LoVo (cell line): ENCODE data around the gene ZFC3H1.
"Not testable (repeated sequence)": the region's sequence is repeated elsewhere in the genome, so short reads cannot be mapped to it uniquely, and the experiment has no call there.

ENCODE experiments used
- DNase-seq: peaks from one replicate; pipeline ENCODE4 v3.0.0-alpha.2; 2016; ENCODE audit warnings: low spot score

Gene ZFC3H1

GRCh38 chr12:71663561-71664410 lies at the start of gene ZFC3H1, which contains the start of gene THAP2:
Gene ZFC3H1 (minus strand): TSS chr12:71663848. CDS start chr12:71663610, 238 bp downstream.
Gene THAP2 (plus strand): TSS chr12:71664301. CDS start chr12:71664510, 209 bp downstream.
- peak; percentile 100 for DNase-seq

- DNase-seq = peak; percentile 92
These were observed 46.9 kb upstream of the ZFC3H1 start for GRCh38 chr12:71710276-71711125.

- no peak for DNase-seq
These were observed 45.0 kb upstream of the ZFC3H1 start for GRCh38 chr12:71708658-71709057.

- no peak for DNase-seq
These were observed 41.3 kb upstream of the ZFC3H1 start for GRCh38 chr12:71704920-71705319.

- DNase-seq = no peak
These were observed 39.6 kb upstream of the ZFC3H1 start for GRCh38 chr12:71703206-71703605.

- DNase-seq = no peak
These were observed 38.9 kb upstream of the ZFC3H1 start for GRCh38 chr12:71702590-71702989.

- not testable (repeated sequence) for DNase-seq
These were observed 38.5 kb upstream of the ZFC3H1 start for GRCh38 chr12:71702181-71702580.

GRCh38 chr12:71695782-71696181 lies 32.1 kb upstream of the ZFC3H1 start:
- DNase-seq = no peak

- peak; percentile 38 for DNase-seq
These were observed 30.6 kb upstream of the ZFC3H1 start for GRCh38 chr12:71694099-71694820.

GRCh38 chr12:71693651-71694050 lies 30.0 kb upstream of the ZFC3H1 start:
- DNase-seq = not testable (repeated sequence)

- no peak for DNase-seq
These were observed 29.5 kb upstream of the ZFC3H1 start for GRCh38 chr12:71693126-71693525.

- no peak for DNase-seq
These were observed 28.0 kb upstream of the ZFC3H1 start for GRCh38 chr12:71691504-71692129.

GRCh38 chr12:71688961-71689570 lies 25.4 kb upstream of the ZFC3H1 start:
- DNase-seq = no peak

GRCh38 chr12:71687172-71687571 lies 23.5 kb upstream of the ZFC3H1 start:
- not testable (repeated sequence) for DNase-seq

GRCh38 chr12:71686658-71687025 lies 23.0 kb upstream of the ZFC3H1 start:
- no peak for DNase-seq

- peak; percentile 97 for DNase-seq
These were observed 22.4 kb upstream of the ZFC3H1 start, which contains the start of gene TMEM19 for GRCh38 chr12:71685914-71686657. Gene TMEM19 (plus strand): TSS chr12:71686082. CDS start chr12:71686681, 599 bp downstream.

GRCh38 chr12:71685312-71685906 lies 21.8 kb upstream of the ZFC3H1 start:
- DNase-seq = no peak

- DNase-seq = no peak
These were observed 20.4 kb upstream of the ZFC3H1 start for GRCh38 chr12:71684081-71684480.

GRCh38 chr12:71683633-71684032 lies 20.0 kb upstream of the ZFC3H1 start:
- DNase-seq = no peak

- no peak for DNase-seq
These were observed 18.8 kb upstream of the ZFC3H1 start for GRCh38 chr12:71682466-71682865.
